HAP-1 (cell line): ENCODE results near the gene ARID3A.
A peak's percentile ranks its signal among the peaks of the same experiment; 100 is the strongest.

ENCODE experiments used
- DNase-seq, 2 experiments: peaks; one replicate each; pipeline ENCODE4 v3.0.0-alpha.2; 2016 to 2020; ENCODE audit warnings: low spot score in 2 of 2
- H3K27me3 ChIP-seq: fragments of 250-450 bp; sonication (Bioruptor Pico); 2 replicates; pipeline ENCODE4 v1.5.1; 2020; ENCODE audit warnings: low read depth, mild to moderate bottlenecking, moderate library complexity
- H3K36me3 ChIP-seq: fragments of 250-450 bp; sonication (Bioruptor Pico); replicated peaks from 2 replicates; pipeline ENCODE4 v1.5.1; 2020; ENCODE audit warnings: mild to moderate bottlenecking
- H3K4me1 ChIP-seq: fragments of 250-450 bp; sonication (Bioruptor Pico); 2 replicates; pipeline ENCODE4 v1.5.1; 2020; ENCODE audit warnings: mild to moderate bottlenecking
- H3K4me3 ChIP-seq: fragments of 250-450 bp; sonication (Bioruptor Pico); 2 replicates; pipeline ENCODE4 v1.5.1; 2020; ENCODE audit warnings: mild to moderate bottlenecking, moderate library complexity
- H3K9me3 ChIP-seq: fragments of 250-450 bp; sonication (Bioruptor Pico); 2 replicates; pipeline ENCODE4 v1.5.1; 2020; ENCODE audit warnings: mild to moderate bottlenecking, moderate library complexity
- in situ Hi-C: fragments of 300-500 bp; cut with MboI; formaldehyde crosslinking; loops from 3 replicates; pipeline ENCODE4 v1.14.3; 2020; ENCODE audit warnings: low sequenced_read_pairs, inconsistent platforms, mixed read lengths

Gene ARID3A

GRCh38 chr19:971795-972194 is 46.0 kb downstream of the ARID3A start:
- H3K4me1 ChIP-seq, result no peaks in the 10 kb centered on the region
- H3K9me3 ChIP-seq, result peaks cover 11% of the 10 kb centered on the region
- H3K36me3 ChIP-seq, result peaks cover 44% of the 10 kb centered on the region
- H3K27me3 ChIP-seq, result no peaks in the 10 kb centered on the region
- DNase-seq, result no peak
- in situ Hi-C loops, result no loop called here
- no peak overlapping the region for H3K4me3 ChIP-seq

- no peak for DNase-seq
- peaks cover 39% of the 10 kb centered on the region for H3K36me3 ChIP-seq
- in situ Hi-C loops, result no loop called here
- no peaks in the 10 kb centered on the region for H3K4me1 ChIP-seq
- no peaks in the 10 kb centered on the region for H3K27me3 ChIP-seq
- H3K9me3 ChIP-seq, result peaks cover 11% of the 10 kb centered on the region
- H3K4me3 ChIP-seq, result no peak overlapping the region
Observed at GRCh38 chr19:972281-972680, 46.4 kb downstream of the ARID3A start.

GRCh38 chr19:973726-974563 is 48.1 kb downstream of the ARID3A start:
- Histone ChIP-seq H3K36me3 (peaks cover 28% of the 10 kb centered on the region), H3K9me3 (peaks cover 11% of the 10 kb centered on the region), H3K27me3 (no peaks in the 10 kb centered on the region), H3K4me1 (no peaks in the 10 kb centered on the region), H3K4me3 (no peak overlapping the region)
- DNase-seq, result no peak
- in situ Hi-C loops, result no loop called here

- Histone ChIP-seq H3K36me3 (peaks cover 22% of the 10 kb centered on the region), H3K4me3 (no peak overlapping the region), H3K27me3 (no peaks in the 10 kb centered on the region), H3K4me1 (no peaks in the 10 kb centered on the region), H3K9me3 (peaks cover 11% of the 10 kb centered on the region)
- in situ Hi-C loops, result no loop called here
- DNase-seq, result no peak
Observed at GRCh38 chr19:974564-975257, 48.9 kb downstream of the ARID3A start.

GRCh38 chr19:976476-976875 is 50.6 kb downstream of the ARID3A start:
- in situ Hi-C loops, result no loop called here
- H3K9me3 ChIP-seq, result no peaks in the 10 kb centered on the region
- DNase-seq, result no peak
- H3K36me3 ChIP-seq, result peaks cover 4% of the 10 kb centered on the region
- H3K4me1 ChIP-seq, result no peaks in the 10 kb centered on the region
- no peaks in the 10 kb centered on the region for H3K27me3 ChIP-seq
- H3K4me3 ChIP-seq, result no peak overlapping the region

- DNase-seq, result no peak
- in situ Hi-C loops, result no loop called here
- Histone ChIP-seq H3K36me3 (no peaks in the 10 kb centered on the region), H3K27me3 (no peaks in the 10 kb centered on the region), H3K4me1 (no peaks in the 10 kb centered on the region), H3K4me3 (no peak overlapping the region), H3K9me3 (no peaks in the 10 kb centered on the region)
Observed at GRCh38 chr19:977058-977464, 51.2 kb downstream of the ARID3A start.

GRCh38 chr19:979318-979741 is 53.5 kb downstream of the ARID3A start:
- DNase-seq, result no peak
- no peaks in the 10 kb centered on the region for H3K27me3 ChIP-seq
- H3K4me3 ChIP-seq, result no peak overlapping the region
- no peaks in the 10 kb centered on the region for H3K9me3 ChIP-seq
- peaks cover 2% of the 10 kb centered on the region; the same call in 1 of the 2 replicates for H3K36me3 ChIP-seq
- H3K4me1 ChIP-seq, result peaks cover 9% of the 10 kb centered on the region
- in situ Hi-C loops, result no loop called here

GRCh38 chr19:980133-980998 is 54.5 kb downstream of the ARID3A start:
- Histone ChIP-seq H3K4me1 (peaks cover 9% of the 10 kb centered on the region), H3K27me3 (no peaks in the 10 kb centered on the region), H3K36me3 (peaks cover 4% of the 10 kb centered on the region), H3K4me3 (no peak overlapping the region), H3K9me3 (no peaks in the 10 kb centered on the region)
- in situ Hi-C loops, result loop anchor here (10.0 kb wide), 1 partner anchor 206 kb away; no protein-coding TSS in a partner anchor
- peak in 1 of 2 experiments; percentile 58 for DNase-seq

GRCh38 chr19:982567-983170 is 56.8 kb downstream of the ARID3A start:
- Histone ChIP-seq H3K36me3 (peaks cover 26% of the 10 kb centered on the region), H3K9me3 (no peaks in the 10 kb centered on the region), H3K4me3 (peak overlapping the region; percentile 17), H3K27me3 (no peaks in the 10 kb centered on the region), H3K4me1 (peaks cover 9% of the 10 kb centered on the region)
- DNase-seq, result peak; percentile 72 to 87
- in situ Hi-C loops, result loop anchor here (10.0 kb wide), 1 partner anchor 208 kb away; no protein-coding TSS in a partner anchor

- peaks cover 9% of the 10 kb centered on the region for H3K4me1 ChIP-seq
- in situ Hi-C loops, result loop anchor here (10.0 kb wide), 1 partner anchor 210 kb away; no protein-coding TSS in a partner anchor
Observed at GRCh38 chr19:984165-984967, 58.5 kb downstream of the ARID3A start, which contains the start of gene WDR18. WDR18 (plus strand) TSS chr19:984345; CDS start chr19:984354, 9 bp downstream.

GRCh38 chr19:986083-986482 is 60.2 kb downstream of the ARID3A start:
- Histone ChIP-seq H3K9me3 (no peaks in the 10 kb centered on the region), H3K4me1 (peaks cover 9% of the 10 kb centered on the region), H3K27me3 (no peaks in the 10 kb centered on the region), H3K36me3 (peaks cover 51% of the 10 kb centered on the region), H3K4me3 (no peak overlapping the region)
- DNase-seq, result no peak
- in situ Hi-C loops, result loop anchor here (5.0 to 10.0 kb wide), 2 partner anchors 64 to 211 kb away; no protein-coding TSS in a partner anchor

More at GRCh38 chr19:984165-984967, 58.5 kb downstream of the ARID3A start, which contains the start of gene WDR18:
- DNase-seq, result peak; percentile 84 to 95
- H3K9me3 ChIP-seq, result no peaks in the 10 kb centered on the region
- peak within 1 kb of the TSS; percentile 97 for H3K4me3 ChIP-seq
- H3K36me3 ChIP-seq, result peaks cover 34% of the 10 kb centered on the region
- H3K27me3 ChIP-seq, result no peaks in the 10 kb centered on the region

GRCh38 chr19:988081-988480 is 62.2 kb downstream of the ARID3A start:
- H3K27me3 ChIP-seq, result no peaks in the 10 kb centered on the region
- peaks cover 62% of the 10 kb centered on the region for H3K36me3 ChIP-seq
- no peaks in the 10 kb centered on the region for H3K9me3 ChIP-seq
- no peak overlapping the region for H3K4me3 ChIP-seq
- in situ Hi-C loops, result loop anchor here (5.0 to 10.0 kb wide), 2 partner anchors 66 to 213 kb away; no protein-coding TSS in a partner anchor
- H3K4me1 ChIP-seq, result peaks cover 6% of the 10 kb centered on the region
- no peak for DNase-seq
